WTC11 (cell line): ENCODE measurements around the gene FMNL2.

Experiments
- FOXJ3 ChIP-seq: sonication (generic); formaldehyde crosslinking; IDR thresholded peaks from 2 replicates; pipeline ENCODE4 v1.9.0; 2021; ENCODE audit warnings: missing genetic modification reagents, mild to moderate bottlenecking, borderline replicate concordance
- FOXK1 ChIP-seq: sonication (generic); formaldehyde crosslinking; IDR thresholded peaks from 2 replicates; pipeline ENCODE4 v1.8.0; 2022; ENCODE audit warnings: mild to moderate bottlenecking, moderate library complexity, missing genetic modification reagents
- OVOL2 ChIP-seq: fragments of 250-450 bp; sonication (Bioruptor Pico); IDR thresholded peaks from 2 replicates; pipeline ENCODE4 v1.9.0; 2021; ENCODE audit warnings: mild to moderate bottlenecking, borderline replicate concordance
- SMAD3 ChIP-seq: sonication (generic); formaldehyde crosslinking; IDR thresholded peaks from 2 replicates; pipeline ENCODE4 v1.8.0; 2022; ENCODE audit warnings: missing genetic modification reagents, mild to moderate bottlenecking, borderline replicate concordance
- SP1 ChIP-seq: sonication (generic); formaldehyde crosslinking; conservative IDR thresholded peaks from 2 replicates; pipeline ENCODE4 v1.8.1; 2022; ENCODE audit warnings: missing genetic modification reagents
- ZNF121 ChIP-seq: sonication (generic); formaldehyde crosslinking; IDR thresholded peaks from 2 replicates; pipeline ENCODE4 v1.8.0; 2023; ENCODE audit warnings: missing genetic modification reagents
- ZNF263 ChIP-seq: sonication (generic); formaldehyde crosslinking; IDR thresholded peaks from 2 replicates; pipeline ENCODE4 v1.8.1; 2022; ENCODE audit warnings: low read depth, mild to moderate bottlenecking, moderate library complexity, missing genetic modification reagents
- ZNF423 ChIP-seq: fragments of 250-450 bp; sonication (Bioruptor Pico); IDR thresholded peaks from 2 replicates; pipeline ENCODE4 v2.1.2; 2022; ENCODE audit warnings: mild to moderate bottlenecking, moderate library complexity
- TF ChIP-seq, protein P1 (sequence below): fragments of 250-450 bp; sonication (Bioruptor Pico); IDR thresholded peaks from 2 replicates; pipeline ENCODE4 v1.9.0; 2021; ENCODE audit warnings: mild to moderate bottlenecking
- TF ChIP-seq, protein P2 (sequence below): fragments of 200-600 bp; IDR thresholded peaks from 2 replicates; pipeline ENCODE4 v1.8.0; 2022; ENCODE audit warnings: antibody characterized with exemption
- TF ChIP-seq, protein P3 (sequence below): sonication (generic); formaldehyde crosslinking; IDR thresholded peaks from 2 replicates; pipeline ENCODE4 v1.8.1; 2023; ENCODE audit warnings: mild to moderate bottlenecking, missing genetic modification reagents, moderate library complexity
- TF ChIP-seq, protein P4 (sequence below): sonication (generic); formaldehyde crosslinking; IDR thresholded peaks from 2 replicates; pipeline ENCODE4 v1.8.1; 2022; ENCODE audit warnings: low read depth, missing genetic modification reagents, borderline replicate concordance
- TF ChIP-seq, protein P5 (sequence below): sonication (generic); formaldehyde crosslinking; conservative IDR thresholded peaks from 2 replicates; pipeline ENCODE4 v1.8.1; 2022; ENCODE audit warnings: mild to moderate bottlenecking, missing genetic modification reagents
- TF ChIP-seq, protein P6 (sequence below): sonication (generic); formaldehyde crosslinking; IDR thresholded peaks from 2 replicates; pipeline ENCODE4 v1.8.0; 2023; ENCODE audit warnings: missing genetic modification reagents

DNA sequence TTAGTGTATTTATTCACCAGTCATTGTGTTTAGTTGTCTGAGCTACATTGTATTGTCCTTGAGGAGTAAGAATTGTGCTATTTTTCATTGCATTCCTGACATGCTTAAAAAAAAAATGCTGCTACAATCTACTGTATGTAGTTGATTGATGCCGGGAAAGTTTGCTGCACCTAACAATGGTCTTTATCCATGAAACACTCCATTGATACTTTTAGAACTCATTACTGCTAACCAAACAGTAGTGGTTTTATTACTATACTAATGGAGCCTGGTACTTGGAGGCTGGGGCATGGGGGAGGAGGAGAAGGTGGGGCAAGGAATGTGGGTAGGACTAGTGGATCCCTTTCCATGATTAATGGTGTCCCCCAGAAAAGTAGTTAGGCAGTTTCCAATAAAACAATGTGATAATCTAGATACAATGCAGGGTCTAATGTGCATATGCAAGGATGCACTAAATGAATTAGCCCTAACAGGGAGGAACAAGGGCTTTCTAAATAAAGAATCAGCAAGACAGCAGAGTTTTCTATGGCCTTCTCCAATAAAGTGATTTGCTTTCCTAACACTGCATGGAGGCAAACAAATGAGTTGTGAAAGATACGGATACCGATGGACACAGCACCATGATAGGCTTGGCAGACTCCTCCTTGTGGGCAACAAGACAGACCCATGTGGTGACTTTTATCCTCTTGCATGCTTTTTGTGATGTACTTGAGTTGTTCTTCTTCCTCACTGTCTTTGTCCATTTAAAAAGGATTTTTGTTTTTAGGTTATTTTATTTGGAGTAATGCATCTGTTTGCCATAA is 78.5 kb downstream of the FMNL2 start:
- TF ChIP-seq, protein P1, sequence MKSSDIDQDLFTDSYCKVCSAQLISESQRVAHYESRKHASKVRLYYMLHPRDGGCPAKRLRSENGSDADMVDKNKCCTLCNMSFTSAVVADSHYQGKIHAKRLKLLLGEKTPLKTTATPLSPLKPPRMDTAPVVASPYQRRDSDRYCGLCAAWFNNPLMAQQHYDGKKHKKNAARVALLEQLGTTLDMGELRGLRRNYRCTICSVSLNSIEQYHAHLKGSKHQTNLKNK (CRISPR knock-in tag) = no peak
- TF ChIP-seq, protein P2, sequence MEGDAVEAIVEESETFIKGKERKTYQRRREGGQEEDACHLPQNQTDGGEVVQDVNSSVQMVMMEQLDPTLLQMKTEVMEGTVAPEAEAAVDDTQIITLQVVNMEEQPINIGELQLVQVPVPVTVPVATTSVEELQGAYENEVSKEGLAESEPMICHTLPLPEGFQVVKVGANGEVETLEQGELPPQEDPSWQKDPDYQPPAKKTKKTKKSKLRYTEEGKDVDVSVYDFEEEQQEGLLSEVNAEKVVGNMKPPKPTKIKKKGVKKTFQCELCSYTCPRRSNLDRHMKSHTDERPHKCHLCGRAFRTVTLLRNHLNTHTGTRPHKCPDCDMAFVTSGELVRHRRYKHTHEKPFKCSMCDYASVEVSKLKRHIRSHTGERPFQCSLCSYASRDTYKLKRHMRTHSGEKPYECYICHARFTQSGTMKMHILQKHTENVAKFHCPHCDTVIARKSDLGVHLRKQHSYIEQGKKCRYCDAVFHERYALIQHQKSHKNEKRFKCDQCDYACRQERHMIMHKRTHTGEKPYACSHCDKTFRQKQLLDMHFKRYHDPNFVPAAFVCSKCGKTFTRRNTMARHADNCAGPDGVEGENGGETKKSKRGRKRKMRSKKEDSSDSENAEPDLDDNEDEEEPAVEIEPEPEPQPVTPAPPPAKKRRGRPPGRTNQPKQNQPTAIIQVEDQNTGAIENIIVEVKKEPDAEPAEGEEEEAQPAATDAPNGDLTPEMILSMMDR = no peak
- TF ChIP-seq, protein P3, sequence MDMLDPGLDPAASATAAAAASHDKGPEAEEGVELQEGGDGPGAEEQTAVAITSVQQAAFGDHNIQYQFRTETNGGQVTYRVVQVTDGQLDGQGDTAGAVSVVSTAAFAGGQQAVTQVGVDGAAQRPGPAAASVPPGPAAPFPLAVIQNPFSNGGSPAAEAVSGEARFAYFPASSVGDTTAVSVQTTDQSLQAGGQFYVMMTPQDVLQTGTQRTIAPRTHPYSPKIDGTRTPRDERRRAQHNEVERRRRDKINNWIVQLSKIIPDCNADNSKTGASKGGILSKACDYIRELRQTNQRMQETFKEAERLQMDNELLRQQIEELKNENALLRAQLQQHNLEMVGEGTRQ (CRISPR knock-in tag) = no peak
- TF ChIP-seq, protein P4, sequence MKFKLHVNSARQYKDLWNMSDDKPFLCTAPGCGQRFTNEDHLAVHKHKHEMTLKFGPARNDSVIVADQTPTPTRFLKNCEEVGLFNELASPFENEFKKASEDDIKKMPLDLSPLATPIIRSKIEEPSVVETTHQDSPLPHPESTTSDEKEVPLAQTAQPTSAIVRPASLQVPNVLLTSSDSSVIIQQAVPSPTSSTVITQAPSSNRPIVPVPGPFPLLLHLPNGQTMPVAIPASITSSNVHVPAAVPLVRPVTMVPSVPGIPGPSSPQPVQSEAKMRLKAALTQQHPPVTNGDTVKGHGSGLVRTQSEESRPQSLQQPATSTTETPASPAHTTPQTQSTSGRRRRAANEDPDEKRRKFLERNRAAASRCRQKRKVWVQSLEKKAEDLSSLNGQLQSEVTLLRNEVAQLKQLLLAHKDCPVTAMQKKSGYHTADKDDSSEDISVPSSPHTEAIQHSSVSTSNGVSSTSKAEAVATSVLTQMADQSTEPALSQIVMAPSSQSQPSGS = no peak
- TF ChIP-seq SP1 (CRISPR knock-in tag) (no peak), ZNF423 (no peak), ZNF263 (CRISPR knock-in tag) (no peak), OVOL2 (CRISPR knock-in tag) (no peak), ZNF121 (CRISPR knock-in tag) (no peak), FOXK1 (CRISPR knock-in tag) (no peak), FOXJ3 (CRISPR knock-in tag) (no peak), SMAD3 (CRISPR knock-in tag) (no peak)
- TF ChIP-seq, protein P5, sequence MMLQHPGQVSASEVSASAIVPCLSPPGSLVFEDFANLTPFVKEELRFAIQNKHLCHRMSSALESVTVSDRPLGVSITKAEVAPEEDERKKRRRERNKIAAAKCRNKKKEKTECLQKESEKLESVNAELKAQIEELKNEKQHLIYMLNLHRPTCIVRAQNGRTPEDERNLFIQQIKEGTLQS (CRISPR knock-in tag) = no peak
- TF ChIP-seq, protein P6, sequence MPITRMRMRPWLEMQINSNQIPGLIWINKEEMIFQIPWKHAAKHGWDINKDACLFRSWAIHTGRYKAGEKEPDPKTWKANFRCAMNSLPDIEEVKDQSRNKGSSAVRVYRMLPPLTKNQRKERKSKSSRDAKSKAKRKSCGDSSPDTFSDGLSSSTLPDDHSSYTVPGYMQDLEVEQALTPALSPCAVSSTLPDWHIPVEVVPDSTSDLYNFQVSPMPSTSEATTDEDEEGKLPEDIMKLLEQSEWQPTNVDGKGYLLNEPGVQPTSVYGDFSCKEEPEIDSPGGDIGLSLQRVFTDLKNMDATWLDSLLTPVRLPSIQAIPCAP = no peak
